SU-DHL-6 (cell line): ENCODE measurements around the gene INTS1.

Source experiments
- H2AFZ ChIP-seq: fragments of 200-600 bp; sonication (generic); 2 replicates; pipeline ENCODE4 v1.6.1; 2014; ENCODE audit warnings: low read depth, mild to moderate bottlenecking, moderate library complexity, mixed read lengths, antibody characterized with exemption, low read length; ENCODE audit not compliant: severe bottlenecking
- H3F3A ChIP-seq: fragments of 200-600 bp; shearing (Covaris generic); 2 replicates; pipeline ENCODE4 v1.6.0; 2016; ENCODE audit warnings: antibody characterized with exemption, mild to moderate bottlenecking; ENCODE audit not compliant: insufficient read depth
- H3K27ac ChIP-seq: fragments of 200-600 bp; sonication (generic); 2 replicates; pipeline ENCODE4 v1.5.1; 2016; ENCODE audit warnings: low read depth, mild to moderate bottlenecking, low read length, moderate library complexity, mixed read lengths
- H3K27me3 ChIP-seq: fragments of 200-600 bp; sonication (generic), shearing (Covaris generic); 2 replicates; pipeline ENCODE4 v1.6.0; 2014; ENCODE audit warnings: mild to moderate bottlenecking, low read length
- H3K36me3 ChIP-seq: fragments of 200-600 bp; sonication (generic); 2 replicates; pipeline ENCODE4 v1.6.1; 2014; ENCODE audit warnings: mild to moderate bottlenecking, low read length, mixed read lengths
- H3K4me2 ChIP-seq: fragments of 300-600, 200-600 bp; shearing (Covaris generic), sonication (generic); 2 replicates; pipeline ENCODE4 v1.6.0; 2014; ENCODE audit warnings: low read length, low read depth, mild to moderate bottlenecking; ENCODE audit not compliant: poor library complexity, severe bottlenecking
- H3K4me3 ChIP-seq: fragments of 200-600 bp; sonication (generic); 2 replicates; pipeline ENCODE4 v1.5.1; 2014; ENCODE audit warnings: antibody characterized with exemption, low read length, mild to moderate bottlenecking, mixed read lengths; ENCODE audit not compliant: insufficient read depth, poor library complexity, severe bottlenecking
- H3K79me2 ChIP-seq: fragments of 200-600 bp; sonication (generic); 2 replicates; pipeline ENCODE4 v1.6.1; 2014; ENCODE audit warnings: mild to moderate bottlenecking, low read length, moderate library complexity; ENCODE audit not compliant: insufficient read depth
- H3K9ac ChIP-seq: fragments of 200-600 bp; sonication (generic); 2 replicates; pipeline ENCODE4 v1.7.0; 2014; ENCODE audit warnings: mild to moderate bottlenecking, low read length
- H3K9me2 ChIP-seq: fragments of 200-600 bp; sonication (generic); replicated peaks from 2 replicates; pipeline ENCODE4 v1.6.1; 2014; ENCODE audit warnings: low read length; ENCODE audit not compliant: insufficient read depth
- H3K9me3 ChIP-seq: fragments of 200-600 bp; sonication (generic); 2 replicates; pipeline ENCODE4 v1.6.1; 2014; ENCODE audit warnings: low read length, mixed read lengths; ENCODE audit not compliant: insufficient read depth
- H4K20me1 ChIP-seq: fragments of 200-600 bp; sonication (generic); 2 replicates; pipeline ENCODE4 v1.6.1; 2014; ENCODE audit warnings: low read depth, mild to moderate bottlenecking, antibody characterized with exemption, low read length, moderate library complexity, mixed read lengths
- EZH2phosphoT487 ChIP-seq: fragments of 200-600 bp; sonication (generic), shearing (Covaris generic); conservative IDR thresholded peaks from 2 replicates; pipeline ENCODE4 v1.6.1; 2018; ENCODE audit warnings: mild to moderate bottlenecking, antibody characterized with exemption, low read length, moderate library complexity, mixed read lengths
- TF ChIP-seq, protein P1 (sequence below): fragments of 200-600 bp; sonication (generic); IDR thresholded peaks from one replicate; pipeline ENCODE4 v1.5.1; 2017; ENCODE audit warnings: antibody characterized with exemption, mild to moderate bottlenecking, low read length, moderate library complexity; ENCODE audit not compliant: insufficient read depth, poor library complexity, severe bottlenecking

The INTS1 gene

DNA sequence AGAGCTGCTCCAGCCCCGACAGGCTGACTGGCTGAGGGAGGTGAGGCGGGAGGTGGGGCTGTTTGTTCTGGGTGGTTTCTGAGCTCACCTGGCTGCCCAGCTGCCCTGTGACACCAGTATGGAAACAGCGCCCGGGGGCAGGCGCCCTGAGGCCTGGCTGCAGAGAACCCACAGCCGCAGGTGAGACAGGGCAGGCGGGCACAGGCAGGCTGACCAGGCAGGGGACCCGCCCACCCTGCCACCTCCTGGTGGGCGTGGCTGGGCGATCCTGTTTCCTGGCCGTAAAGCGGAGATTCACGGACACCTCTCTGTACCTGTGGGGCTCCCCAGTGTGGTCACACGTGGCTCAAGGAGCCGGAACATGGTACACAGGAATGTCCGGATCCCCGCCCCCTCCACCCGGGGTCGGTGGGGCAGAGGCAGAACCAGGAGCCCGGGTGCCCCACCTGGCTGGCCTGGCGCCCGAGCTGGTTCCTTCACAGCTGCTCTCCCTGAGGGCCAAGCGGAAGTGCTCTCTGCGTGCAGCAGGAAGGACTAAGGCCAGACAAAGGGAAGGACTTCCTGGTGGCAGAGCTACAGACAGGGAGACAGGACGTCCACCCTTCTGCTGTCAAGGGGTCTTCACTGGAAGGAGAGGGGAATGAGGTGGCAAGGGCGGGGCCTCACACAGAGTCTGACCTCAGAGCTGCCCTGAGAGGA lies 48.8 kb downstream of the INTS1 start:
- Histone ChIP-seq H4K20me1 (no peaks in the 10 kb centered on the region; the same call in 1 of the 2 replicates), H3K9ac (no peak overlapping the region), H3K79me2 (no peaks in the 10 kb centered on the region), H3K9me2 (no peaks in the 10 kb centered on the region), H3K36me3 (no peaks in the 10 kb centered on the region), H3K4me2 (no peak overlapping the region), H3K27me3 (no peaks in the 10 kb centered on the region), H3K9me3 (no peaks in the 10 kb centered on the region), H3K27ac (no peak overlapping the region), H3F3A (no peaks in the 10 kb centered on the region), H2AFZ (no peak overlapping the region), H3K4me3 (no peak overlapping the region)
- no peak for TF ChIP-seq EZH2phosphoT487
- TF ChIP-seq, protein P1, sequence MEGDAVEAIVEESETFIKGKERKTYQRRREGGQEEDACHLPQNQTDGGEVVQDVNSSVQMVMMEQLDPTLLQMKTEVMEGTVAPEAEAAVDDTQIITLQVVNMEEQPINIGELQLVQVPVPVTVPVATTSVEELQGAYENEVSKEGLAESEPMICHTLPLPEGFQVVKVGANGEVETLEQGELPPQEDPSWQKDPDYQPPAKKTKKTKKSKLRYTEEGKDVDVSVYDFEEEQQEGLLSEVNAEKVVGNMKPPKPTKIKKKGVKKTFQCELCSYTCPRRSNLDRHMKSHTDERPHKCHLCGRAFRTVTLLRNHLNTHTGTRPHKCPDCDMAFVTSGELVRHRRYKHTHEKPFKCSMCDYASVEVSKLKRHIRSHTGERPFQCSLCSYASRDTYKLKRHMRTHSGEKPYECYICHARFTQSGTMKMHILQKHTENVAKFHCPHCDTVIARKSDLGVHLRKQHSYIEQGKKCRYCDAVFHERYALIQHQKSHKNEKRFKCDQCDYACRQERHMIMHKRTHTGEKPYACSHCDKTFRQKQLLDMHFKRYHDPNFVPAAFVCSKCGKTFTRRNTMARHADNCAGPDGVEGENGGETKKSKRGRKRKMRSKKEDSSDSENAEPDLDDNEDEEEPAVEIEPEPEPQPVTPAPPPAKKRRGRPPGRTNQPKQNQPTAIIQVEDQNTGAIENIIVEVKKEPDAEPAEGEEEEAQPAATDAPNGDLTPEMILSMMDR = no peak

DNA sequence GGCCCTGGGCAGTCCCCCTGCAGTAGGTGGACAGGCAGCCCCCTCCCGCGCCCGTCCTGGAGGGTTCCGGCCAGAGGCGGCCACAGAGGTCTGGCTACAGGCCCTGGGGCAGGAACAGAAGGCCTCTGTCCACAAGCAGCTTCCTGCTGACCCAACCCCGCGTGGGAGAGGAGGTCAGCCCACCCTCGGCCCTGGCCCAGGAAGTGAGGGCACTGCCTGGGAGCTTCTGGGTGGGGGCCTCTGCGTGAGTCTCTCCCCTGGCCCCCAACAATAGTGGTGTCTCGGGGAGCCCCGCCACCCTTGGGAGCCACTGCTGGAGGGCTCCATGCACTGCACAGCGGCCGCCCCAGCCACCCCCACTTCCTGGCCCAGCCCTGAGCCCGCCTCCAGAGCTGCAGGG lies 49.6 kb downstream of the INTS1 start:
- Histone ChIP-seq H3K79me2 (no peaks in the 10 kb centered on the region), H3K27me3 (no peaks in the 10 kb centered on the region), H3K4me2 (no peak overlapping the region), H3K36me3 (no peaks in the 10 kb centered on the region), H3K4me3 (no peak overlapping the region), H3K9me2 (no peaks in the 10 kb centered on the region), H4K20me1 (no peaks in the 10 kb centered on the region; the same call in 1 of the 2 replicates), H3K9me3 (no peaks in the 10 kb centered on the region), H3F3A (no peaks in the 10 kb centered on the region), H3K27ac (no peak overlapping the region), H2AFZ (no peak overlapping the region), H3K9ac (no peak overlapping the region)
- TF ChIP-seq, protein P1 = no peak
- no peak for TF ChIP-seq EZH2phosphoT487

DNA sequence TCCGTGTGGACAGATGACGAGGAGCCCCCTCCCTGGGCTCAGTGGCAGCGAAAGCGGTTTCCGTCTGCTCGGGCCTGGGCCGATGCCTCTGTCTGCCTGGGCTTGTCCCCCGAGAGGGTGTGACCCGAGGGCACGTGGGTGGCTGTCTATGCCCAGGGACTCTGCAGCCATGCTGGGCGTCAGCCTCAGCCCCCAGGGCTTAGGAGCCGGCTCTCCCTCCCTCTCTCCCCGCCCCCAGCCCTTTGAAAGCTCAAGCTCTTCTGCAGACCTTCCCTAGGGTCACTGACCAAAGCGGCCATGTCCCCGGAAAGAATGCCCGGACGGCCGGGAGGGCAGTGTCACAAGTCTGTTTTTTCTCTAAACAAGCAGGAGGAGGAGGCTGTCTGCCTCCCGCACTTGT lies 52.0 kb downstream of the INTS1 start:
- no peaks in the 10 kb centered on the region for H3K9me3 ChIP-seq
- no peaks in the 10 kb centered on the region for H3K79me2 ChIP-seq
- H3K9ac ChIP-seq = no peak overlapping the region
- TF ChIP-seq EZH2phosphoT487 = no peak
- TF ChIP-seq, protein P1 = no peak
- H2AFZ ChIP-seq = no peak overlapping the region
- no peaks in the 10 kb centered on the region for H3K9me2 ChIP-seq
- H3F3A ChIP-seq = no peaks in the 10 kb centered on the region
- H3K36me3 ChIP-seq = no peaks in the 10 kb centered on the region
- no peaks in the 10 kb centered on the region; the same call in 1 of the 2 replicates for H4K20me1 ChIP-seq
- H3K4me3 ChIP-seq = no peak overlapping the region
- H3K27me3 ChIP-seq = no peaks in the 10 kb centered on the region
- H3K27ac ChIP-seq = no peak overlapping the region
- H3K4me2 ChIP-seq = no peak overlapping the region
